Measurements from ENCODE around the gene NFATC2IP. TPM values are rescaled to one million over a fixed set of nuclear protein-coding genes. Genes with fewer than 3 reads are reported as not detected.
A peak's percentile ranks its signal among the peaks of the same experiment; 100 is the strongest.
"Not testable (repeated sequence)": the region's sequence is repeated elsewhere in the genome, so short reads cannot be mapped to it uniquely, and the experiment has no call there.

NFATC2IP gene
- total and polyA plus RNA-seq, 5 experiments from 2014 or later, result 22.8 to 116 (median 30.2) TPM

DNA sequence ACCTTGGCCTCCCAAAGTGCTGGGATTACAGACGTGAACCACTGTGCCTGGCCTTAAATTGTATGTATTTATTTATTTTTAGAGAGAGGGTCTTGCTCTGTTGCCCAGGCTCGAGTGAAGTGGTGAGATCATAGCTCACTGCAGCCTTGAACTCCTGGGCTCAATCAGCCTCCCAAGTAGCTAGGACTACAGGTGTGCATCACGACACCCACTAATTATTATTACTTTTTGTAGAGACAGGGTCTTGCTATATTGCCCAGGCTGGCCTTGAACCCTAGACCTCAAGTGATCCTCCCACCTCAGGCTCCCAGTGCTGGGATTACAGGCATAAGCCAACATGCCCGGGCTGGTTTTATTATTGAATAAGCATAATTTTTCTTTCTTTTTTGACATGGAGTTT is 4.1 kb upstream of the NFATC2IP start:
- ATAC-seq, result no peak
- Mint-ChIP-seq H3K27me3 (no peaks in the 10 kb centered on the region), H3K9me3 (no peaks in the 10 kb centered on the region), H3K27ac (no peak overlapping the region), H3K4me3 (no peak overlapping the region), H3K4me1 (peaks cover 16 to 26% (median 20%) of the 10 kb centered on the region in 4 donors), H3K36me3 (peaks cover 0 to 3% (median 0%) of the 10 kb centered on the region in 3 donors)
- no peak for DNase-seq
- POLR2A ChIA-PET, result interaction anchor here (1.8 kb wide), 1 partner anchor 22 kb away, joined by 5 read pairs; the partner anchor contains the start of gene RABEP2

- POLR2A ChIA-PET, result interaction anchor here (1.4 to 2.3 kb wide), 4 partner anchors 23 to 128 kb away, joined by 3 to 20 read pairs (median 8); partner anchors contain the start of genes ATXN2L and SPNS1
- H3K27ac Mint-ChIP-seq, result peak overlapping the region; percentile 46 to 94 (median 86)
- DNase-seq, result peak in 1 of 10 donors; percentile 6
- peaks cover 15 to 37% (median 29%) of the 10 kb centered on the region in 4 donors for H3K4me1 Mint-ChIP-seq
- H3K36me3 Mint-ChIP-seq, result peaks cover 0 to 36% (median 2%) of the 10 kb centered on the region in 3 donors
- no peaks in the 10 kb centered on the region for H3K27me3 Mint-ChIP-seq
- peak overlapping the region; percentile 86 to 100 (median 92) for H3K4me3 Mint-ChIP-seq
- no peak for ATAC-seq
- H3K9me3 Mint-ChIP-seq, result no peaks in the 10 kb centered on the region
Measured at GRCh38 chr16:28951410-28951943, 740 bp downstream of the NFATC2IP start.

- Mint-ChIP-seq H3K9me3 (no peaks in the 10 kb centered on the region), H3K36me3 (peaks cover 0 to 91% (median 10%) of the 10 kb centered on the region in 3 donors), H3K27me3 (no peaks in the 10 kb centered on the region), H3K4me3 (no peak overlapping the region), H3K4me1 (peaks cover 3 to 21% (median 8%) of the 10 kb centered on the region in 4 donors), H3K27ac (peak overlapping the region in 1 of 10 donors; percentile 56)
- DNase-seq, result no peak
- ATAC-seq, result no peak
- POLR2A ChIA-PET, result interaction anchor here (0.7 kb wide), 1 partner anchor 10 kb away, joined by 5 read pairs; no protein-coding TSS in a partner anchor
Measured at GRCh38 chr16:28958216-28958615, 7.5 kb downstream of the NFATC2IP start.

DNA sequence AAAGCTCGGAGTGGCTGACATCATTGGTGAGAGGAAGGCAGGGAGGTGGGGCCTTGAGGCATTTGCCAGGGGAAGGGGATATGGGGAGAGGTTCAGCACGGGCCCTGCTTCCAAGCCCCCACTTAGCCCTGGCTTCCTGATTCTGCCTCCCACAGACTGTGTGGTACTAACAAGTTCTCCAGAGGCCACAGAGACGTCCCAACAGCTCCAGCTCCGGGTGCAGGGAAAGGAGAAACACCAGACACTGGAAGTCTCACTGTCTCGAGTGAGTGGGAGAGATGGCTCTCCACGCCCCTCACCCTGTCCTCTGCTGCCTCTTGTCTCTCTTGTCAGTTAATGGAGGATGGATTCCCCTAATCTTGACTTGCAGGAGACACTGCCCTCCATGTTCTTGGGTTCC is 8.1 kb downstream of the NFATC2IP start:
- peaks cover 0 to 91% (median 14%) of the 10 kb centered on the region in 3 donors for H3K36me3 Mint-ChIP-seq
- H3K9me3 Mint-ChIP-seq, result no peaks in the 10 kb centered on the region
- H3K4me1 Mint-ChIP-seq, result peaks cover 0 to 16% (median 6%) of the 10 kb centered on the region in 4 donors
- no peaks in the 10 kb centered on the region for H3K27me3 Mint-ChIP-seq
- H3K4me3 Mint-ChIP-seq, result no peak overlapping the region
- POLR2A ChIA-PET, result interaction anchor here (0.7 kb wide), 1 partner anchor 10 kb away, joined by 5 read pairs; no protein-coding TSS in a partner anchor
- DNase-seq (no peak), ATAC-seq (no peak)
- H3K27ac Mint-ChIP-seq, result peak overlapping the region in 2 of 10 donors; percentile 20 to 56

DNA sequence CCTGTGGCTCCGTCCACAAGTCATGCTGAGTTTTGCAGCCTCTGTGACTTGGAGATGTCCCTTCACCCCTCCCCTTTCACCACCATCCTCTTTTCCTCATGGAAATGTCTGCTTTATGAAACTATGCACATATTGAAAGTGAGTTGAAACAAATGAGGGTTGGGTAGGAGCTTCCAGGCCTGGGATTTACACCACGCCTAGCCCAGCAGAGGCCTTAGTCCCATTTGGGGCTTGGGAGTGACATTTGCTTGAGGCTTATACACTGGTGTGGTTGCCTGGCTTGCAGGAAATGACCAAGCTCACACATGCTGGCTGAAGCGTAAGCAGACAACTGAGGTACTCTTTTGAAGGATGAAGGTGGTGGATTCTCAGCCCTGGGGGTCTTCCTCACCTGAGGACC is 13.3 kb downstream of the NFATC2IP start:
- H3K27ac Mint-ChIP-seq, result peak overlapping the region in 1 of 10 donors; percentile 40
- H3K27me3 Mint-ChIP-seq, result no peaks in the 10 kb centered on the region
- H3K4me1 Mint-ChIP-seq, result peaks cover 0 to 6% (median 0%) of the 10 kb centered on the region in 4 donors
- ATAC-seq, result no peak
- DNase-seq, result no peak
- H3K4me3 Mint-ChIP-seq, result no peak overlapping the region
- no peaks in the 10 kb centered on the region for H3K9me3 Mint-ChIP-seq
- POLR2A ChIA-PET, result interaction anchor here (0.6 to 1.0 kb wide), 3 partner anchors 10 to 890 kb away, joined by 3 read pairs; no protein-coding TSS in a partner anchor
- H3K36me3 Mint-ChIP-seq, result peaks cover 0 to 62% (median 17%) of the 10 kb centered on the region in 3 donors

- ATAC-seq (no peak), DNase-seq (no peak)
- H3K27me3 Mint-ChIP-seq, result no peaks in the 10 kb centered on the region
- H3K27ac Mint-ChIP-seq, result no peak overlapping the region
- no peaks in the 10 kb centered on the region for H3K9me3 Mint-ChIP-seq
- peaks cover 0 to 58% (median 17%) of the 10 kb centered on the region in 3 donors for H3K36me3 Mint-ChIP-seq
- H3K4me3 Mint-ChIP-seq, result no peak overlapping the region
- peaks cover 0 to 3% (median 0%) of the 10 kb centered on the region in 4 donors for H3K4me1 Mint-ChIP-seq
- POLR2A ChIA-PET, result interaction anchor here (0.6 to 0.9 kb wide), 2 partner anchors 14 to 889 kb away, joined by 3 read pairs; no protein-coding TSS in a partner anchor
Measured at GRCh38 chr16:28964496-28964895, 13.8 kb downstream of the NFATC2IP start.

DNA sequence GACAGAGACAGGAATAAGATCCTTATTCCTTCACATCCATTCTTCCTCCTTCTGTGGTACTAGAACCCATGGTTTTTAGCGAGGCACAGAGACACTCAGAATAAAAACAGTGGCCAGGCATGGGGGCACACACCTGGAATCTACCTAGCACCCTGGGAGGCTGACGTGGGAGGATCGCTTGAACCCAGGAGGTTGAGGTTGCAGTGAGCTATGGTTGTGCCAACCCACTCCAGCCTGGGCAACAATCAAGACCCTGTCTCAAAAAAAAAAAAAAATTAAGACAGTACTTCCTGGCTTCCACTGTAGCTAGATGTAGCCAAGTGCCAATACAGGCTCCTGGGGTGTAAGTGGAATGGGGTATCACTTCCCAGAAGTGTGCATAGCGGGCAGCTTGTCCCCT is 16.4 kb downstream of the NFATC2IP start:
- Mint-ChIP-seq H3K27ac (no peak overlapping the region), H3K36me3 (peaks cover 0 to 35% (median 10%) of the 10 kb centered on the region in 3 donors), H3K4me1 (no peaks in the 10 kb centered on the region), H3K27me3 (no peaks in the 10 kb centered on the region), H3K4me3 (no peak overlapping the region), H3K9me3 (no peaks in the 10 kb centered on the region)
- no peak for DNase-seq
- ATAC-seq, result no peak
- POLR2A ChIA-PET, result interaction anchor here (0.7 kb wide), 1 partner anchor 53 kb away, joined by 3 read pairs; no protein-coding TSS in a partner anchor

DNA sequence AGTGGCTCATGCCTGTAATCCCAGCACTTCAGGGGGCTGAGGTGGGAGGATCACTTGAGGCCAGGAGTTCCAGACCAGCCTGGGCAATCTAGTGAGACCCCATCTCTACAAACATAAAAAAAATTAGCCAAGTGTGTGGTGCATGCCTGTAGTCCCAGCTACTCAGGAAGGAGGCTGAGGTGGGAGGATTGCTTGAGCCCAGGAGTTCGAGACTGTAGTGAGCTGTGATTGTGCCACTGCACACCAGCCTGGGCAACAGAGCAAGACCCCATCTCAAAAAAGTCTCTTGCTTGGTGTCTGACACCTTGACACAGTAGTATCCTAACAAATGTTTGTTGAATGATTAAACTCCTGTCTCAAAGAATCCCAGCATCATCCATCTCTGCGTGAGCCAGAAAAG is 19.0 kb downstream of the NFATC2IP start:
- H3K4me3 Mint-ChIP-seq, H3K27me3 Mint-ChIP-seq, DNase-seq, ATAC-seq, H3K9me3 Mint-ChIP-seq: not testable (repeated sequence)
- POLR2A ChIA-PET, result interaction anchor here (0.7 kb wide), 1 partner anchor 32 kb away, joined by 4 read pairs; no protein-coding TSS in a partner anchor
- Mint-ChIP-seq H3K4me1 (peaks cover 5 to 11% (median 9%) of the 10 kb centered on the region in 4 donors), H3K36me3 (peaks cover 0 to 12% (median 5%) of the 10 kb centered on the region in 3 donors), H3K27ac (peak overlapping the region in 2 of 10 donors; percentile 41 to 72)

DNA sequence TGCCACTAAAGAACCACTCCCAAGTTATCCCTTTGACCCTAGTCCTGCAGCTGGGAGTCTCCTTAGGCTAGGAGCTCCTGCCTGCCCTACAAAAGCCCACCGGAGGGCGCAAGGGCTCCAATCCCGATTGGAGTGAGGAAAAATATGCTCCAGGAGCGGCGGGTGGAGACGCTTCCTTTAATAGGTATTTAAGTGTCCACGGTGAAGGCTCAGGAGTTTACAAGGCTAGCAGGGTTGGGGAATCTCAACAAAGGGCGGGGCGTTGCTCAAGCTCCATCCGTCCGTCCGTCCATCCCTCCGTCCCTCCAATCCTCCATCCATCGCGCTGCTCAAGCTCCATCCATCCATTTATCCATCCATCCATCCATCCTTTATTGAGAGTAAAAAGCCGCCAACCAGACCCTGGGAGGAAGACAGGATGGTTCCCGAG is 23.3 kb downstream of the NFATC2IP start:
- DNase-seq, result peak in 2 of 10 donors; percentile 10 to 32

DNA sequence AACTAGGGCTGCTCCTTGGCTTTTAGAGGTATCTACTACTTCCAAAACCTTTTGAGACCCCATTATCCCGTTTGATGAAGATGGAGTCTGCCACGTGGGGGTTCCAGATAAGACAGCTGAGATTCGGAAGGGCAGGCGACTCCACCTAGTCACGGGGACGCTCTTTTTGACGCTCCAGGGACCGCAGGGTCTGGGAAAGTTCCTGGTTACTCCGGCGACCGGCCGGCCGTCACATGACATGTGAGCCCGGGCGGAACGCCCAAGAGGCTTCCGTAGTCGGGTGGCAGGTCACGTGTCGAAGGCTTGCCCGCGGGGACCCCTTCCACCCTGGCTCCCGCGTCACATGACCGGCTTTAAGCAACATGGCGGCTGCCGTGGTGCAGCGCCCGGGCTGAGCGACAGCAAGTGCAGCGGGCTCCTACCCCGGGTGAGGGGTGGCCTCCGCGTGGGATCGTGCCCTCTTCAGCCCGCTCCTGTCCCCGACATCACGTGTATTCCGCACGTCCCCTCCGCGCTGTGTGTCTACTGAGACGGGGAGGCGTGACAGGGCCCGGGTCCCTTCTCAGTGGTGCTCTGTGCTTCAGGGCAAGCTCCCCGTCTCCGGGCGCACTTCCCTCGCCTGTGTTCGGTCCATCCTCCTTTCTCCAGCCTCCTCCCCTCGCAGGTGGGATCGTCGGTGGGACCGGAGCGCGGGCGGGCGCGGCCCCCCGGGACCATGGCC is 23.9 kb downstream of the NFATC2IP start, which contains the start of gene SPNS1:
Gene SPNS1, plus strand, starts transcription at position 342 of the 721 bp plus-strand sequence. Its CDS starts 374 bp downstream, at position 716.
- Mint-ChIP-seq H3K36me3 (peaks cover 0 to 22% (median 0%) of the 10 kb centered on the region in 3 donors), H3K27ac (peak within 1 kb of the TSS; percentile 93 to 99 (median 98)), H3K4me1 (peaks cover 21 to 44% (median 42%) of the 10 kb centered on the region in 4 donors), H3K27me3 (peaks cover 0 to 2% (median 0%) of the 10 kb centered on the region in 5 donors), H3K4me3 (peak within 1 kb of the TSS; percentile 97 to 99 (median 98)), H3K9me3 (no peaks in the 10 kb centered on the region)
- ATAC-seq, result peak; percentile 95
- POLR2A ChIA-PET, result interaction anchor here (0.7 to 6.2 kb wide), 14 partner anchors 11 to 152 kb away, joined by 3 to 118 read pairs (median 5); partner anchors contain the start of genes ATXN2L, LAT, NFATC2IP and RABEP2
- DNase-seq, result peak; percentile 82 to 95 (median 90)

More for the DNA sequence above, 23.3 kb downstream of the NFATC2IP start:
- H3K27me3 Mint-ChIP-seq, result peaks cover 0 to 2% (median 0%) of the 10 kb centered on the region in 5 donors
- H3K4me3 Mint-ChIP-seq, result peak overlapping the region; percentile 97 to 99 (median 98)
- peaks cover 21 to 44% (median 42%) of the 10 kb centered on the region in 4 donors for H3K4me1 Mint-ChIP-seq
- H3K27ac Mint-ChIP-seq, result peak overlapping the region; percentile 93 to 99 (median 98)
- POLR2A ChIA-PET, result interaction anchor here (0.6 to 6.2 kb wide), 18 partner anchors 10 to 482 kb away, joined by 3 to 118 read pairs (median 4); partner anchors contain the start of genes ATXN2L, CLN3, LAT and NFATC2IP
- peak; percentile 4 for ATAC-seq
- H3K36me3 Mint-ChIP-seq, result peaks cover 0 to 16% (median 0%) of the 10 kb centered on the region in 3 donors
- H3K9me3 Mint-ChIP-seq, result no peaks in the 10 kb centered on the region

- peaks cover 21 to 44% (median 42%) of the 10 kb centered on the region in 4 donors for H3K4me1 Mint-ChIP-seq
- peaks cover 0 to 27% (median 0%) of the 10 kb centered on the region in 3 donors for H3K36me3 Mint-ChIP-seq
- POLR2A ChIA-PET, result interaction anchor here (1.2 to 6.2 kb wide), 5 partner anchors 11 to 108 kb away, joined by 3 to 118 read pairs (median 19); partner anchors contain the start of genes LAT, NFATC2IP and RABEP2
- H3K27ac Mint-ChIP-seq, result peak overlapping the region; percentile 73 to 98 (median 96)
- peak in 1 of 2 donors; percentile 8 for ATAC-seq
- peak overlapping the region; percentile 97 to 99 (median 98) for H3K4me3 Mint-ChIP-seq
- H3K9me3 Mint-ChIP-seq, result no peaks in the 10 kb centered on the region
- peaks cover 0 to 2% (median 0%) of the 10 kb centered on the region in 5 donors for H3K27me3 Mint-ChIP-seq
- no peak for DNase-seq
Measured at GRCh38 chr16:28975158-28975599, 24.4 kb downstream of the NFATC2IP start.

Data from naive thymus-derived CD8-positive, alpha-beta T cell (primary cell).